SK-N-SH (cell line): ENCODE data around the gene SPP2. TPM values are rescaled to one million over a fixed set of nuclear protein-coding genes. Genes with fewer than 3 reads are reported as not detected.

Experiments
- CTCF ChIA-PET: fragments of 300-600, 350-600 bp; formaldehyde crosslinking; extraction: SDS; loops from one replicate; lab custom pipeline; 2021; lab: Yijun Ruan, JAX
- POLR2A ChIA-PET: fragments of 350-600 bp; sonication (Branson Sonifier 250); formaldehyde crosslinking; extraction: SDS; loops from one replicate; lab custom pipeline; 2020; ENCODE audit warnings: antibody characterized with exemption, inconsistent platforms; lab: Yijun Ruan, JAX
- DNase-seq: peaks from one replicate; pipeline ENCODE4 v3.0.0; 2012
- H2AFZ ChIP-seq: fragments of 200-600 bp; sonication (generic); 2 replicates; pipeline ENCODE4 v1.8.1; 2016; ENCODE audit warnings: antibody characterized with exemption, mild to moderate bottlenecking, low read depth
- H3F3A ChIP-seq: fragments of 200-600 bp; sonication (generic); replicated peaks from 2 replicates; pipeline ENCODE3; 2016; ENCODE audit warnings: antibody characterized with exemption, mild to moderate bottlenecking; ENCODE audit not compliant: insufficient read depth
- H3K27ac ChIP-seq, 2 experiments: fragments of 200-500 bp in 1 of 2; fragments of 200-600 bp in 1 of 2; sonication (Bioruptor generic) in 1 of 2; sonication (generic), shearing (Covaris generic) in 1 of 2; 2 replicates each; pipeline versions ENCODE4 v1.5.1 to v1.6.1; 2014 to 2016; ENCODE audit warnings: low read depth in 2 of 2, inconsistent platforms in 1 of 2, low read length in 1 of 2, mild to moderate bottlenecking in 1 of 2, mixed read lengths in 1 of 2
- H3K27me3 ChIP-seq: fragments of 200-600 bp; sonication (generic), shearing (Covaris generic); 2 replicates; pipeline ENCODE4 v1.6.1; 2016; ENCODE audit warnings: mixed run types; ENCODE audit not compliant: insufficient read depth
- H3K36me3 ChIP-seq, 2 experiments: fragments of 200-500 bp in 1 of 2; fragments of 200-600 bp in 1 of 2; sonication (Bioruptor generic) in 1 of 2; sonication (generic) in 1 of 2; replicated peaks in 1 of 2; 2 replicates each; pipeline versions ENCODE3 to v1.5.1; 2014 to 2016; ENCODE audit warnings: low read length in 1 of 2, mild to moderate bottlenecking in 1 of 2; ENCODE audit not compliant: insufficient read depth in 2 of 2, control insufficient read depth in 1 of 2
- H3K4me1 ChIP-seq, 2 experiments: fragments of 200-500 bp in 1 of 2; fragments of 200-600 bp in 1 of 2; sonication (Bioruptor generic) in 1 of 2; sonication (generic), shearing (Covaris generic) in 1 of 2; 2 replicates each; pipeline versions ENCODE4 v1.5.1 to v1.6.1; 2014 to 2016; ENCODE audit warnings: low read depth in 1 of 2, low read length in 1 of 2, mixed run types in 1 of 2; ENCODE audit not compliant: insufficient read depth in 2 of 2, control insufficient read depth in 1 of 2
- H3K4me2 ChIP-seq: fragments of 200-600 bp; sonication (generic), shearing (Covaris generic); 2 replicates; pipeline ENCODE4 v1.6.1; 2017; ENCODE audit warnings: mixed run types
- H3K4me3 ChIP-seq, 2 experiments: fragments of 200-500 bp in 1 of 2; fragments of 200-600 bp in 1 of 2; sonication (Bioruptor generic) in 1 of 2; sonication (generic), shearing (Covaris generic) in 1 of 2; 2 replicates each; pipeline versions ENCODE4 v1.5.1 to v1.8.1; 2014 to 2016; ENCODE audit warnings: low read depth in 2 of 2, inconsistent platforms in 1 of 2, low read length in 1 of 2, mild to moderate bottlenecking in 1 of 2, mixed read lengths in 1 of 2, moderate library complexity in 1 of 2
- H3K79me2 ChIP-seq: fragments of 200-600 bp; sonication (generic); 2 replicates; pipeline ENCODE4 v1.8.1; 2017; ENCODE audit warnings: mild to moderate bottlenecking; ENCODE audit not compliant: insufficient read depth
- H3K9ac ChIP-seq: fragments of 200-600 bp; sonication (generic); 2 replicates; pipeline ENCODE4 v1.6.1; 2017; ENCODE audit warnings: mixed run types
- H3K9me2 ChIP-seq: fragments of 200-600 bp; sonication (generic); 2 replicates; pipeline ENCODE4 v1.6.1; 2017; ENCODE audit warnings: mixed run types
- H3K9me3 ChIP-seq: fragments of 200-600 bp; sonication (generic); 2 replicates; pipeline ENCODE4 v1.6.1; 2017; ENCODE audit warnings: mixed run types, mild to moderate bottlenecking, moderate library complexity
- H4K20me1 ChIP-seq: fragments of 200-600 bp; sonication (generic); 2 replicates; pipeline ENCODE4 v1.6.1; 2017; ENCODE audit warnings: mild to moderate bottlenecking, mixed run types; ENCODE audit not compliant: insufficient read depth
- CHD2 ChIP-seq: fragments of 150-350 bp; IDR thresholded peaks from 2 replicates; pipeline ENCODE4 v1.6.1; 2018; ENCODE audit warnings: low read length; ENCODE audit not compliant: partially characterized antibody
- CTCF ChIP-seq: fragments of 200-600 bp; sonication (generic); IDR thresholded peaks from 2 replicates; pipeline ENCODE4 v1.6.1; 2017; ENCODE audit warnings: antibody characterized with exemption, mild to moderate bottlenecking, moderate library complexity
- FOXJ3 ChIP-seq: sonication (generic); formaldehyde crosslinking; IDR thresholded peaks from 2 replicates; pipeline ENCODE4 v1.5.1; 2020; ENCODE audit warnings: mild to moderate bottlenecking, missing genetic modification reagents
- GATA2 ChIP-seq: sonication (generic); formaldehyde crosslinking; IDR thresholded peaks from 2 replicates; pipeline ENCODE4 v1.5.0; 2020; ENCODE audit warnings: mild to moderate bottlenecking, missing genetic modification reagents
- IRF3 ChIP-seq: fragments of 150-350 bp; IDR thresholded peaks from 2 replicates; pipeline ENCODE4 v1.6.1; 2016; ENCODE audit warnings: mild to moderate bottlenecking, low read depth, low read length
- MEF2A ChIP-seq: IDR thresholded peaks from 2 replicates; pipeline ENCODE4 v1.4.0; 2012; ENCODE audit warnings: low read depth, borderline replicate concordance
- MXI1 ChIP-seq: IDR thresholded peaks from 2 replicates; pipeline ENCODE4 v1.6.1; 2012; ENCODE audit warnings: mild to moderate bottlenecking, low read depth, low read length, improper control_type of control experiment
- NFIC ChIP-seq: IDR thresholded peaks from 2 replicates; pipeline ENCODE4 v1.4.0; 2012; ENCODE audit warnings: borderline replicate concordance
- RCOR1 ChIP-seq: fragments of 150-350 bp; IDR thresholded peaks from 2 replicates; pipeline ENCODE4 v1.6.1; 2017; ENCODE audit warnings: antibody characterized with exemption, low read length
- RFX5 ChIP-seq: IDR thresholded peaks from 2 replicates; pipeline ENCODE4 v1.6.1; 2012; ENCODE audit warnings: mild to moderate bottlenecking, improper control_type of control experiment, low read length
- SMC3 ChIP-seq: IDR thresholded peaks from 2 replicates; pipeline ENCODE4 v1.6.1; 2012; ENCODE audit warnings: low read depth, low read length, improper control_type of control experiment
- TAF1 ChIP-seq: IDR thresholded peaks from 2 replicates; pipeline ENCODE4 v1.6.1; 2012; ENCODE audit warnings: low read depth, mild to moderate bottlenecking, low read length, moderate library complexity, borderline replicate concordance
- TCF12 ChIP-seq: IDR thresholded peaks from 2 replicates; pipeline ENCODE4 v1.4.0; 2012
- USF1 ChIP-seq: IDR thresholded peaks from 2 replicates; pipeline ENCODE4 v1.4.0; 2012; ENCODE audit warnings: low read depth, borderline replicate concordance
- WGBS: methylation state at CpG from one replicate; pipeline ENCODE4 v1.1.6; 2017; ENCODE audit warnings: low lambda C conversion rate; 5-methylcytosine and 5-hydroxymethylcytosine counted together
- polyA plus RNA-seq, 3 experiments: library from polyadenylated mRNA; depleted of rRNA; stranded (reverse); fragments of >200 nt; gene quantifications; 2 replicates each; pipeline ENCODE4 v1.2.3, GENCODE V29; 2012
- TF ChIP-seq, protein P1 (sequence below): IDR thresholded peaks from 2 replicates; pipeline ENCODE4 v1.4.0; 2012; ENCODE audit warnings: low read depth, borderline replicate concordance
- TF ChIP-seq, protein P2 (sequence below): IDR thresholded peaks from 2 replicates; pipeline ENCODE4; 2012
- TF ChIP-seq, protein P3 (sequence below): IDR thresholded peaks from 2 replicates; pipeline ENCODE4 v1.4.0; 2012; ENCODE audit warnings: low read depth

SPP2 gene
- polyA plus RNA-seq, 1 of the 3 experiments (the other 2 are of a cell fraction): 0.30 TPM

- no peak overlapping the region for H3K9ac ChIP-seq
- ChIA-PET CTCF (no interaction called here), POLR2A (no interaction called here)
- WGBS: 87% methylated on average over 6 of the region's 29 CpGs
- no peaks in the 10 kb centered on the region for H3K9me3 ChIP-seq
- H3K9me2 ChIP-seq: no peaks in the 10 kb centered on the region
- no peaks in the 10 kb centered on the region for H4K20me1 ChIP-seq
- H2AFZ ChIP-seq: no peak overlapping the region
- H3K4me2 ChIP-seq: no peak overlapping the region
- no peaks in the 10 kb centered on the region for H3K36me3 ChIP-seq
- no peak overlapping the region for H3K27ac ChIP-seq
- H3K4me1 ChIP-seq: peaks cover 2 to 5% of the 10 kb centered on the region in 2 experiments; a peak in 1 of 4 replicates
- H3F3A ChIP-seq: no peaks in the 10 kb centered on the region
- no peaks in the 10 kb centered on the region for H3K27me3 ChIP-seq
- no peak for DNase-seq
- no peaks in the 10 kb centered on the region for H3K79me2 ChIP-seq
- H3K4me3 ChIP-seq: no peak overlapping the region
- TF ChIP-seq MEF2A: no peak
- TF ChIP-seq CHD2: no peak
- TF ChIP-seq, protein P1, sequence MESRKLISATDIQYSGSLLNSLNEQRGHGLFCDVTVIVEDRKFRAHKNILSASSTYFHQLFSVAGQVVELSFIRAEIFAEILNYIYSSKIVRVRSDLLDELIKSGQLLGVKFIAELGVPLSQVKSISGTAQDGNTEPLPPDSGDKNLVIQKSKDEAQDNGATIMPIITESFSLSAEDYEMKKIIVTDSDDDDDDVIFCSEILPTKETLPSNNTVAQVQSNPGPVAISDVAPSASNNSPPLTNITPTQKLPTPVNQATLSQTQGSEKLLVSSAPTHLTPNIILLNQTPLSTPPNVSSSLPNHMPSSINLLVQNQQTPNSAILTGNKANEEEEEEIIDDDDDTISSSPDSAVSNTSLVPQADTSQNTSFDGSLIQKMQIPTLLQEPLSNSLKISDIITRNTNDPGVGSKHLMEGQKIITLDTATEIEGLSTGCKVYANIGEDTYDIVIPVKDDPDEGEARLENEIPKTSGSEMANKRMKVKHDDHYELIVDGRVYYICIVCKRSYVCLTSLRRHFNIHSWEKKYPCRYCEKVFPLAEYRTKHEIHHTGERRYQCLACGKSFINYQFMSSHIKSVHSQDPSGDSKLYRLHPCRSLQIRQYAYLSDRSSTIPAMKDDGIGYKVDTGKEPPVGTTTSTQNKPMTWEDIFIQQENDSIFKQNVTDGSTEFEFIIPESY: no peak
- no peak for TF ChIP-seq CTCF
- no peak for TF ChIP-seq USF1
- no peak for TF ChIP-seq NFIC
- TF ChIP-seq, protein P2, sequence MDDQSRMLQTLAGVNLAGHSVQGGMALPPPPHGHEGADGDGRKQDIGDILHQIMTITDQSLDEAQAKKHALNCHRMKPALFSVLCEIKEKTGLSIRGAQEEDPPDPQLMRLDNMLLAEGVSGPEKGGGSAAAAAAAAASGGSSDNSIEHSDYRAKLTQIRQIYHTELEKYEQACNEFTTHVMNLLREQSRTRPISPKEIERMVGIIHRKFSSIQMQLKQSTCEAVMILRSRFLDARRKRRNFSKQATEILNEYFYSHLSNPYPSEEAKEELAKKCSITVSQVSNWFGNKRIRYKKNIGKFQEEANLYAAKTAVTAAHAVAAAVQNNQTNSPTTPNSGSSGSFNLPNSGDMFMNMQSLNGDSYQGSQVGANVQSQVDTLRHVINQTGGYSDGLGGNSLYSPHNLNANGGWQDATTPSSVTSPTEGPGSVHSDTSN: no peak
- TF ChIP-seq RCOR1: no peak
- TF ChIP-seq GATA2 (CRISPR knock-in tag): no peak
- no peak for TF ChIP-seq FOXJ3
- no peak for TF ChIP-seq TCF12
- TF ChIP-seq RFX5: no peak
- no peak for TF ChIP-seq SMC3
- TF ChIP-seq IRF3: no peak
- no peak for TF ChIP-seq MXI1
- TF ChIP-seq TAF1: no peak
- TF ChIP-seq, protein P3, sequence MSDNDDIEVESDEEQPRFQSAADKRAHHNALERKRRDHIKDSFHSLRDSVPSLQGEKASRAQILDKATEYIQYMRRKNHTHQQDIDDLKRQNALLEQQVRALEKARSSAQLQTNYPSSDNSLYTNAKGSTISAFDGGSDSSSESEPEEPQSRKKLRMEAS: no peak
Measured at GRCh38 chr2:234024304-234024703, 26.2 kb upstream of the SPP2 start.
